SK-N-SH (cell line): Measurements from ENCODE around the gene AJUBA. TPM values are rescaled to one million over a fixed set of nuclear protein-coding genes. Genes with fewer than 3 reads are reported as not detected.

Source experiments
- CTCF ChIA-PET: fragments of 300-600, 350-600 bp; formaldehyde crosslinking; extraction: SDS; loops from one replicate; lab custom pipeline; 2021; lab: Yijun Ruan, JAX
- POLR2A ChIA-PET: fragments of 350-600 bp; sonication (Branson Sonifier 250); formaldehyde crosslinking; extraction: SDS; loops from one replicate; lab custom pipeline; 2020; ENCODE audit warnings: antibody characterized with exemption, inconsistent platforms; lab: Yijun Ruan, JAX
- DNase-seq: peaks from one replicate; pipeline ENCODE4 v3.0.0; 2012
- H2AFZ ChIP-seq: fragments of 200-600 bp; sonication (generic); 2 replicates; pipeline ENCODE4 v1.8.1; 2016; ENCODE audit warnings: antibody characterized with exemption, mild to moderate bottlenecking, low read depth
- H3F3A ChIP-seq: fragments of 200-600 bp; sonication (generic); replicated peaks from 2 replicates; pipeline ENCODE3; 2016; ENCODE audit warnings: antibody characterized with exemption, mild to moderate bottlenecking; ENCODE audit not compliant: insufficient read depth
- H3K27ac ChIP-seq, 2 experiments: fragments of 200-500 bp in 1 of 2; fragments of 200-600 bp in 1 of 2; sonication (Bioruptor generic) in 1 of 2; sonication (generic), shearing (Covaris generic) in 1 of 2; 2 replicates each; pipeline versions ENCODE4 v1.5.1 to v1.6.1; 2014 to 2016; ENCODE audit warnings: low read depth in 2 of 2, inconsistent platforms in 1 of 2, low read length in 1 of 2, mild to moderate bottlenecking in 1 of 2, mixed read lengths in 1 of 2
- H3K27me3 ChIP-seq: fragments of 200-600 bp; sonication (generic), shearing (Covaris generic); 2 replicates; pipeline ENCODE4 v1.6.1; 2016; ENCODE audit warnings: mixed run types; ENCODE audit not compliant: insufficient read depth
- H3K36me3 ChIP-seq, 2 experiments: fragments of 200-500 bp in 1 of 2; fragments of 200-600 bp in 1 of 2; sonication (Bioruptor generic) in 1 of 2; sonication (generic) in 1 of 2; replicated peaks in 1 of 2; 2 replicates each; pipeline versions ENCODE3 to v1.5.1; 2014 to 2016; ENCODE audit warnings: low read length in 1 of 2, mild to moderate bottlenecking in 1 of 2; ENCODE audit not compliant: insufficient read depth in 2 of 2, control insufficient read depth in 1 of 2
- H3K4me1 ChIP-seq, 2 experiments: fragments of 200-500 bp in 1 of 2; fragments of 200-600 bp in 1 of 2; sonication (Bioruptor generic) in 1 of 2; sonication (generic), shearing (Covaris generic) in 1 of 2; 2 replicates each; pipeline versions ENCODE4 v1.5.1 to v1.6.1; 2014 to 2016; ENCODE audit warnings: low read depth in 1 of 2, low read length in 1 of 2, mixed run types in 1 of 2; ENCODE audit not compliant: insufficient read depth in 2 of 2, control insufficient read depth in 1 of 2
- H3K4me2 ChIP-seq: fragments of 200-600 bp; sonication (generic), shearing (Covaris generic); 2 replicates; pipeline ENCODE4 v1.6.1; 2017; ENCODE audit warnings: mixed run types
- H3K4me3 ChIP-seq, 2 experiments: fragments of 200-500 bp in 1 of 2; fragments of 200-600 bp in 1 of 2; sonication (Bioruptor generic) in 1 of 2; sonication (generic), shearing (Covaris generic) in 1 of 2; 2 replicates each; pipeline versions ENCODE4 v1.5.1 to v1.8.1; 2014 to 2016; ENCODE audit warnings: low read depth in 2 of 2, inconsistent platforms in 1 of 2, low read length in 1 of 2, mild to moderate bottlenecking in 1 of 2, mixed read lengths in 1 of 2, moderate library complexity in 1 of 2
- H3K79me2 ChIP-seq: fragments of 200-600 bp; sonication (generic); 2 replicates; pipeline ENCODE4 v1.8.1; 2017; ENCODE audit warnings: mild to moderate bottlenecking; ENCODE audit not compliant: insufficient read depth
- H3K9ac ChIP-seq: fragments of 200-600 bp; sonication (generic); 2 replicates; pipeline ENCODE4 v1.6.1; 2017; ENCODE audit warnings: mixed run types
- H3K9me2 ChIP-seq: fragments of 200-600 bp; sonication (generic); 2 replicates; pipeline ENCODE4 v1.6.1; 2017; ENCODE audit warnings: mixed run types
- H3K9me3 ChIP-seq: fragments of 200-600 bp; sonication (generic); 2 replicates; pipeline ENCODE4 v1.6.1; 2017; ENCODE audit warnings: mixed run types, mild to moderate bottlenecking, moderate library complexity
- H4K20me1 ChIP-seq: fragments of 200-600 bp; sonication (generic); 2 replicates; pipeline ENCODE4 v1.6.1; 2017; ENCODE audit warnings: mild to moderate bottlenecking, mixed run types; ENCODE audit not compliant: insufficient read depth
- FOXJ3 ChIP-seq: sonication (generic); formaldehyde crosslinking; IDR thresholded peaks from 2 replicates; pipeline ENCODE4 v1.5.1; 2020; ENCODE audit warnings: mild to moderate bottlenecking, missing genetic modification reagents
- GABPA ChIP-seq: IDR thresholded peaks from 2 replicates; pipeline ENCODE4 v1.4.0; 2012; ENCODE audit warnings: low read depth, mild to moderate bottlenecking
- IRF3 ChIP-seq: fragments of 150-350 bp; IDR thresholded peaks from 2 replicates; pipeline ENCODE4 v1.6.1; 2016; ENCODE audit warnings: mild to moderate bottlenecking, low read depth, low read length
- MXI1 ChIP-seq: IDR thresholded peaks from 2 replicates; pipeline ENCODE4 v1.6.1; 2012; ENCODE audit warnings: mild to moderate bottlenecking, low read depth, low read length, improper control_type of control experiment
- NRF1 ChIP-seq: IDR thresholded peaks from 2 replicates; pipeline ENCODE4 v1.6.1; 2012; ENCODE audit warnings: low read depth, mild to moderate bottlenecking, low read length
- PBX3 ChIP-seq: IDR thresholded peaks from 2 replicates; pipeline ENCODE4; 2012
- POLR2AphosphoS5 ChIP-seq: IDR thresholded peaks from 2 replicates; pipeline ENCODE4 v1.6.1; 2012; ENCODE audit warnings: low read depth, low read length
- REST ChIP-seq: IDR thresholded peaks from 2 replicates; pipeline ENCODE4 v1.6.1; 2012; ENCODE audit warnings: mild to moderate bottlenecking, low read depth, low read length, moderate library complexity
- RFX5 ChIP-seq: IDR thresholded peaks from 2 replicates; pipeline ENCODE4 v1.6.1; 2012; ENCODE audit warnings: mild to moderate bottlenecking, improper control_type of control experiment, low read length
- TAF1 ChIP-seq: IDR thresholded peaks from 2 replicates; pipeline ENCODE4 v1.6.1; 2012; ENCODE audit warnings: low read depth, mild to moderate bottlenecking, low read length, moderate library complexity, borderline replicate concordance
- WGBS: methylation state at CpG from one replicate; pipeline ENCODE4 v1.1.6; 2017; ENCODE audit warnings: low lambda C conversion rate; 5-methylcytosine and 5-hydroxymethylcytosine counted together
- polyA plus RNA-seq, 3 experiments: library from polyadenylated mRNA; depleted of rRNA; stranded (reverse); fragments of >200 nt; gene quantifications; 2 replicates each; pipeline ENCODE4 v1.2.3, GENCODE V29; 2012

The AJUBA gene
- polyA plus RNA-seq, 1 of the 3 experiments (the other 2 are of a cell fraction): 24.4 TPM

- TF ChIP-seq TAF1: no peak
Measured at GRCh38 chr14:23013054-23013748, 30.9 kb upstream of the AJUBA start (continued).

- Histone ChIP-seq H3K27me3 (no peaks in the 10 kb centered on the region), H3K79me2 (0 out of 2 replicates have a peak, but pooled peaks cover 3% of the 10 kb centered on the region), H3K9me3 (no peaks in the 10 kb centered on the region), H3K4me3 (peak within 1 kb of the TSS; percentile 50 to 61)
- TF ChIP-seq GABPA: no peak
- no peak for TF ChIP-seq FOXJ3 (CRISPR knock-in tag)
- peak; percentile 69; the same call in 1 of the 2 replicates for TF ChIP-seq MXI1
- TF ChIP-seq NRF1: no peak
- no peak for TF ChIP-seq IRF3
- TF ChIP-seq POLR2AphosphoS5: peak; percentile 85
- 0 out of 2 replicates have a peak, but pooled peaks have one; percentile 11 for TF ChIP-seq RFX5
- peak; percentile 66; the same call in 1 of the 2 replicates for TF ChIP-seq TAF1
- TF ChIP-seq PBX3: no peak
- TF ChIP-seq REST: 0 out of 2 replicates have a peak, but pooled peaks have one; percentile 31
- TF ChIP-seq, all 33 proteins: peak for 5
- ChIA-PET CTCF (interaction anchor here (0.7 to 4.2 kb wide), 4 partner anchors 15 to 33 kb away, joined by 3 to 29 read pairs (median 4); no protein-coding TSS in a partner anchor), POLR2A (interaction anchor here (1.1 kb wide), 1 partner anchor 85 kb away, joined by 3 read pairs; the partner anchor contains the start of genes ACIN1 and C14orf119)
- peaks cover 18 to 22% of the 10 kb centered on the region in 2 experiments for H3K4me1 ChIP-seq
- H3K9me2 ChIP-seq: no peaks in the 10 kb centered on the region
- peak within 1 kb of the TSS; percentile 65 for H3K4me2 ChIP-seq
- H3K36me3 ChIP-seq: no peaks in the 10 kb centered on the region
- WGBS: 19% methylated on average over 28 of the region's 40 CpGs
- no peaks in the 10 kb centered on the region for H4K20me1 ChIP-seq
- H2AFZ ChIP-seq: peak within 1 kb of the TSS; percentile 96
- peak; percentile 92 for DNase-seq
- H3K27ac ChIP-seq: peak within 1 kb of the TSS; percentile 54 to 90
- H3K9ac ChIP-seq: peak within 1 kb of the TSS; percentile 69
- peaks cover 32% of the 10 kb centered on the region for H3F3A ChIP-seq
Measured at GRCh38 chr14:23009939-23010726, 27.8 kb upstream of the AJUBA start, which contains the start of gene C14orf93. Gene C14orf93 (minus strand): TSS chr14:23010143. CDS start chr14:22999023, 11,120 bp downstream.
